ENCODE measurements around the gene BNC2. TPM values are rescaled to one million over a fixed set of nuclear protein-coding genes. Genes with fewer than 3 reads are reported as not detected.

BNC2 gene
- total RNA-seq, result 14.6 and 19.5 TPM in 2 replicates

GRCh38 chr9:16870596-16871335, at the start of gene BNC2:
BNC2 (minus strand) TSS chr9:16870670; CDS start chr9:16870648, 22 bp downstream.

All from pericardium fibroblast (primary cell).